GM23248 (cell line): ENCODE data around the gene ATP2C2. TPM values are rescaled to one million over a fixed set of nuclear protein-coding genes. Genes with fewer than 3 reads are reported as not detected.

Experiments used
- DNase-seq: peaks from one replicate; pipeline ENCODE4 v3.0.0-alpha.2; 2015
- H2AFZ ChIP-seq: fragments of 200-600 bp; sonication (generic); 2 replicates; pipeline ENCODE4 v1.6.1; 2016; ENCODE audit warnings: antibody characterized with exemption
- H3F3A ChIP-seq: fragments of 200-600 bp; sonication (generic); 2 replicates; pipeline ENCODE4 v1.6.1; 2016; ENCODE audit warnings: mild to moderate bottlenecking, antibody characterized with exemption, mixed run types; ENCODE audit not compliant: insufficient read depth
- H3K27ac ChIP-seq: fragments of 200-600 bp; sonication (generic); 2 replicates; pipeline ENCODE4 v1.5.1; 2016; ENCODE audit warnings: mild to moderate bottlenecking
- H3K27me3 ChIP-seq: fragments of 200-600 bp; sonication (generic); replicated peaks from 2 replicates; pipeline ENCODE4 v1.6.1; 2016; ENCODE audit warnings: mild to moderate bottlenecking; ENCODE audit not compliant: insufficient read depth
- H3K36me3 ChIP-seq: fragments of 200-600 bp; sonication (generic); 2 replicates; pipeline ENCODE4 v1.6.1; 2016; ENCODE audit warnings: low read depth, mild to moderate bottlenecking
- H3K4me1 ChIP-seq: fragments of 200-600 bp; sonication (generic); 2 replicates; pipeline ENCODE4 v1.6.1; 2016; ENCODE audit warnings: mild to moderate bottlenecking; ENCODE audit not compliant: insufficient read depth
- H3K4me2 ChIP-seq: fragments of 200-600 bp; sonication (generic); one replicate; pipeline ENCODE4 v1.6.1; 2016; ENCODE audit warnings: mild to moderate bottlenecking; ENCODE audit not compliant: unreplicated experiment
- H3K4me3 ChIP-seq: fragments of 200-600 bp; sonication (generic); 2 replicates; pipeline ENCODE4 v1.5.1; 2016; ENCODE audit warnings: mild to moderate bottlenecking
- H3K79me2 ChIP-seq: fragments of 200-600 bp; sonication (generic); 2 replicates; pipeline ENCODE4 v1.6.1; 2016; ENCODE audit warnings: mild to moderate bottlenecking; ENCODE audit not compliant: insufficient read depth
- H3K9ac ChIP-seq: fragments of 200-600 bp; sonication (generic); 2 replicates; pipeline ENCODE4 v1.6.1; 2016; ENCODE audit warnings: mild to moderate bottlenecking
- H3K9me2 ChIP-seq: fragments of 200-600 bp; sonication (generic); 2 replicates; pipeline ENCODE4 v1.6.1; 2016; ENCODE audit warnings: mixed run types, mild to moderate bottlenecking, moderate library complexity; ENCODE audit not compliant: insufficient read depth
- H3K9me3 ChIP-seq: fragments of 200-600 bp; sonication (generic); one replicate; pipeline ENCODE4 v1.6.1; 2017; ENCODE audit warnings: low read depth
- H4K20me1 ChIP-seq: fragments of 200-600 bp; sonication (generic); 2 replicates; pipeline ENCODE4 v1.6.0; 2016; ENCODE audit not compliant: insufficient read depth
- EZH2 ChIP-seq: fragments of 200-600 bp; sonication (generic); IDR thresholded peaks from 2 replicates; pipeline ENCODE4 v1.6.1; 2018; ENCODE audit warnings: antibody characterized with exemption, mild to moderate bottlenecking; ENCODE audit not compliant: insufficient read depth, poor library complexity, severe bottlenecking
- EZH2phosphoT487 ChIP-seq: fragments of 200-600 bp; sonication (generic); IDR thresholded peaks from 2 replicates; pipeline ENCODE4 v1.6.1; 2018; ENCODE audit warnings: antibody characterized with exemption, moderate library complexity, mild to moderate bottlenecking, low read depth; ENCODE audit not compliant: insufficient read depth
- WGBS, 2 experiments: methylation state at CpG; one replicate each; pipeline ENCODE4 v1.1.6; 2015 to 2017; ENCODE audit warnings: low lambda C conversion rate in 2 of 2, low coverage in 1 of 2; ENCODE audit errors: missing lambda C conversion rate in 2 of 2; 5-methylcytosine and 5-hydroxymethylcytosine counted together
- in situ Hi-C: fragments of 300-500 bp; cut with MboI; formaldehyde crosslinking; loops from 2 replicates; pipeline ENCODE4 v1.15.0; 2020
- polyA plus RNA-seq: library from polyadenylated mRNA; unstranded; fragments of >200 nt; fragmentation: Nextera tagmentation; extraction: Ambion mirVana; gene quantifications from 2 replicates; pipeline ENCODE4 v1.2.1, GENCODE V29; 2016
- total RNA-seq: library from RNA; depleted of rRNA; stranded (reverse); fragments of >200 nt; shearing (Covaris generic); gene quantifications from 2 replicates; pipeline ENCODE4 v1.2.3, GENCODE V29; 2014

The ATP2C2 gene
- total and polyA plus RNA-seq, 2 experiments from 2014 or later, result 0.84 TPM; not detected in 1

GRCh38 chr16:84500531-84500930 is 132.2 kb downstream of the ATP2C2 start:
- H3K27me3 ChIP-seq, result no peaks in the 10 kb centered on the region
- no peak overlapping the region for H3K4me2 ChIP-seq
- peaks cover 10% of the 10 kb centered on the region for H3F3A ChIP-seq
- in situ Hi-C loops, result no loop called here
- H3K9ac ChIP-seq, result no peak overlapping the region; the same call in 1 of the 2 replicates
- no peaks in the 10 kb centered on the region for H3K9me2 ChIP-seq
- 97 to 98% methylated on average over 13 of the region's 13 CpGs for WGBS, 2 experiments
- peak overlapping the region; percentile 15; the same call in 1 of the 2 replicates for H3K27ac ChIP-seq
- H2AFZ ChIP-seq, result no peak overlapping the region
- no peaks in the 10 kb centered on the region for H4K20me1 ChIP-seq
- no peak for DNase-seq
- no peak overlapping the region for H3K4me3 ChIP-seq
- TF ChIP-seq EZH2phosphoT487 (no peak), EZH2 (no peak)
- peaks cover 37% of the 10 kb centered on the region for H3K36me3 ChIP-seq
- H3K9me3 ChIP-seq, result no peaks in the 10 kb centered on the region
- H3K79me2 ChIP-seq, result peaks cover 84% of the 10 kb centered on the region
- peaks cover 34% of the 10 kb centered on the region for H3K4me1 ChIP-seq

DNA sequence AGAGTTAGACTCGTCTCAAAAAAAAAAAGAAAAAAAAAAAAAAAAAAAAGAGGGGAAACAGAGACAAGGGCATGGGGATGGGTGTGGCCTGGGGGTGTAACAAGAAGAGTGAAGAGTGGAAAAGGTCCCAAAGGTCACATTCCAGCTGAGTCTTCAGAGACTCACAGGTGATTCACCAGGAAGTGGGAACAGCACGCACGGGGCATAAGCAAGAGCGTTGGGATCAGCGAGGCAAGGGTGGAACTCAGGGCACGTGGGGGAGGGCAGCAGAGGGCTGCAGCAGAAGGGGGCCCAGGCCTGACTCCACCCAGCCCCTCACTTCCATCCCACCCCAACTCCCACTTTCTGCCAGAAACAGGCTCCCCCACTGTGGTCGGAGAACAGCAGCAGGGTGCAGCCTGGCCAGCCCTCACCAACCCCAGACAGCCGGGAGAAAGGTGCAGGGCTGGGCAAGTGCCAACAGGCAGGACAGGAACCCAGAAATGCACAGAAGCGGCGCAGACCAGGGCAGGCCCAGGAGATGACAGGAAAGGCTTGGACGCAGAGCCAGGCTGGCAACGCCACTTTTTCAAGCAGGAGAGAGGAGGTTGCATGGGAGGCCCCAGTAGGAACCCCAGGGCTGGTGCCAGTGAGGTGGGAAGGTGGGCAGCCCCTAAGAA is 132.9 kb downstream of the ATP2C2 start:
- Histone ChIP-seq H4K20me1 (no peaks in the 10 kb centered on the region), H3K27me3 (no peaks in the 10 kb centered on the region), H3K36me3 (peaks cover 30% of the 10 kb centered on the region), H3K79me2 (peaks cover 77% of the 10 kb centered on the region), H2AFZ (no peak overlapping the region), H3F3A (peaks cover 10% of the 10 kb centered on the region), H3K27ac (peak overlapping the region; percentile 41), H3K9me3 (no peaks in the 10 kb centered on the region), H3K4me1 (peaks cover 34% of the 10 kb centered on the region), H3K4me2 (no peak overlapping the region), H3K9ac (no peak overlapping the region; the same call in 1 of the 2 replicates), H3K9me2 (no peaks in the 10 kb centered on the region), H3K4me3 (no peak overlapping the region)
- in situ Hi-C loops, result no loop called here
- peak; percentile 84 for DNase-seq
- TF ChIP-seq EZH2 (no peak), EZH2phosphoT487 (no peak)
- 54% methylated on average over 11 to 12 of the region's 12 CpGs for WGBS, 2 experiments

DNA sequence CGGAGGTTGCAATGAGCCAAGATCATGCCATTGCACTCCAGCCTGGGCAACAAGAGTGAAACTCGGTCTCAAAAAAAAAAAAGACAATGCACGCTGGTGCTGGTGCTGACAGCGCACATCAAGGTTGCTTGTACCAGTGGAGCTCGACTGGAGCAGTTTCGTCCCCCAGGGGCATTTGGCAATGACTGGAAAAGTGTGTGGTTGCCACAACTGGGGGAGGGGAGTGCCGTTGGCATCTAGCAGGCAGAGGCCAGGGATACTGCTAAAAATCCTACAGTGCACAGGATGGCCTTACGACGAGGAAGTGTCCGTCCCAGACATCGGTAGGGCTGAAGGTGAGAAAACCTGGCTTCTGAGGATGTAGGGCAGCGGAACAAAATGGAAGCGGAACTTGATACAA is 133.7 kb downstream of the ATP2C2 start:
- H3K9ac ChIP-seq, result peak overlapping the region; percentile 96; the same call in 1 of the 2 replicates
- in situ Hi-C loops, result no loop called here
- no peak overlapping the region for H2AFZ ChIP-seq
- H3K4me3 ChIP-seq, result peak overlapping the region; percentile 89; the same call in 1 of the 2 replicates
- peaks cover 36% of the 10 kb centered on the region for H3K4me1 ChIP-seq
- H3F3A ChIP-seq, result peaks cover 10% of the 10 kb centered on the region
- WGBS, 2 experiments, result 92 to 95% methylated on average over 12 to 13 of the region's 13 CpGs
- no peaks in the 10 kb centered on the region for H4K20me1 ChIP-seq
- no peaks in the 10 kb centered on the region for H3K9me2 ChIP-seq
- H3K27me3 ChIP-seq, result no peaks in the 10 kb centered on the region
- H3K27ac ChIP-seq, result peak overlapping the region; percentile 92
- DNase-seq, result no peak
- peaks cover 22% of the 10 kb centered on the region for H3K36me3 ChIP-seq
- TF ChIP-seq EZH2phosphoT487 (no peak), EZH2 (no peak)
- H3K79me2 ChIP-seq, result peaks cover 71% of the 10 kb centered on the region
- no peaks in the 10 kb centered on the region for H3K9me3 ChIP-seq
- H3K4me2 ChIP-seq, result peak overlapping the region; percentile 89

DNA sequence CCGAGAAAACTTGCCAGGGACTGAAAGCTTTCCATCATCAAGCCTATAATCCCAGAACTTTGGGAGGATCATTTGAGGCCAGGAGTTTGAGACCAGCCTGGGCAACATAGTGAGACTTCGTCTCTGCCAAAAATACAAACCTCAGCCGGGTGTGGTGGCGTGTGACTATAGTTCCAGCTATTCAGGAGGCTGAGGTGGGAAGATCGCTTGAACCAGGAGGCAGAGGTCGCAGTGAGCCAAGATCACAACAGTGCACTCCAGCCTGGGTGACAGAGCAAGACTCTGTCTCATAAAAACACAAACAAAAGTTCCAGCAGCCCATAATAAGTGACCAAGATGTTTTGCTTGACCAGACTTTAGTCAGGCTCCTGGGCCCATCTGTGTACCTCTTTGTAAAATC is 134.2 kb downstream of the ATP2C2 start:
- Histone ChIP-seq H3K9me3 (no peaks in the 10 kb centered on the region), H3K4me1 (peaks cover 41% of the 10 kb centered on the region), H3K79me2 (peaks cover 66% of the 10 kb centered on the region), H3K4me2 (peak overlapping the region; percentile 89), H3K36me3 (peaks cover 17% of the 10 kb centered on the region), H3K27ac (peak overlapping the region; percentile 92), H3F3A (peaks cover 10% of the 10 kb centered on the region), H3K27me3 (no peaks in the 10 kb centered on the region), H2AFZ (no peak overlapping the region), H3K9ac (peak overlapping the region; percentile 96), H4K20me1 (no peaks in the 10 kb centered on the region), H3K9me2 (no peaks in the 10 kb centered on the region), H3K4me3 (peak overlapping the region; percentile 89)
- peak; percentile 57 for DNase-seq
- WGBS, 2 experiments, result 64 to 79% methylated on average over 6 of the region's 6 CpGs
- in situ Hi-C loops, result no loop called here
- no peak for TF ChIP-seq EZH2phosphoT487
- no peak for TF ChIP-seq EZH2
